IMR-90 (cell line): Measurements from ENCODE around the gene FRMD5. TPM values are rescaled to one million over a fixed set of nuclear protein-coding genes. Genes with fewer than 3 reads are reported as not detected.

Experiments
- ATAC-seq: fragments of 200-7000 bp; cut with Tn5 transposase; 2 replicates; pipeline ENCODE4 v1.9.1; 2020; ENCODE audit warnings: low read depth, mild to moderate bottlenecking, moderate library complexity
- BruUV-seq: library from RNA; stranded (reverse); fragments of 400-500 nt; replicated peaks from 2 replicates; lab custom pipeline; 2021; lab: Mats Ljungman, UMichigan
- CTCF ChIA-PET: fragments of 300-600 bp; formaldehyde crosslinking; extraction: SDS; loops from one replicate; lab custom pipeline; 2021; ENCODE audit warnings: antibody characterized with exemption; lab: Yijun Ruan, JAX
- POLR2A ChIA-PET: fragments of 300-600 bp; sonication (Branson Sonifier 250); formaldehyde crosslinking; loops from one replicate; lab custom pipeline; 2022; ENCODE audit warnings: antibody characterized with exemption; ENCODE audit not compliant: unreplicated experiment; lab: Charles Lee
- DNase-seq: peaks from one replicate; pipeline ENCODE4 v3.0.0; 2013
- H2AFZ ChIP-seq: replicated peaks from 2 replicates; pipeline ENCODE3; 2013; ENCODE audit warnings: low read length, mild to moderate bottlenecking; ENCODE audit not compliant: poor library complexity
- H2AK5ac ChIP-seq: 2 replicates; pipeline ENCODE4 v1.6.1; 2013; ENCODE audit warnings: low read depth, low read length, inconsistent platforms
- H2AK9ac ChIP-seq: replicated peaks from 2 replicates; pipeline ENCODE3; 2013; ENCODE audit warnings: mild to moderate bottlenecking, low read depth, low read length, moderate library complexity; ENCODE audit not compliant: poor library complexity
- H2BK120ac ChIP-seq: 2 replicates; pipeline ENCODE4 v1.6.1; 2013; ENCODE audit warnings: low read depth, low read length, inconsistent platforms
- H2BK15ac ChIP-seq: 3 replicates; pipeline ENCODE4 v1.6.1; 2013; ENCODE audit warnings: low read depth, low read length, inconsistent platforms
- H2BK20ac ChIP-seq: 2 replicates; pipeline ENCODE4 v1.6.1; 2013; ENCODE audit warnings: low read depth, mild to moderate bottlenecking, inconsistent platforms, low read length, moderate library complexity
- H2BK5ac ChIP-seq: 2 replicates; pipeline ENCODE4 v1.6.1; 2013; ENCODE audit warnings: mild to moderate bottlenecking, low read depth, low read length, inconsistent platforms; ENCODE audit not compliant: poor library complexity, severe bottlenecking
- H3K14ac ChIP-seq: replicated peaks from 2 replicates; pipeline ENCODE4 v1.6.1; 2013; ENCODE audit warnings: low read depth, low read length, inconsistent platforms
- H3K18ac ChIP-seq: 2 replicates; pipeline ENCODE4 v1.6.1; 2013; ENCODE audit warnings: low read depth, low read length, control low read depth
- H3K23ac ChIP-seq: 2 replicates; pipeline ENCODE4 v1.6.1; 2013; ENCODE audit warnings: low read depth, low read length, inconsistent platforms
- H3K27ac ChIP-seq: 2 replicates; pipeline ENCODE4 v1.5.1; 2013; ENCODE audit warnings: mild to moderate bottlenecking, control low read depth, low read length; ENCODE audit not compliant: insufficient read depth
- H3K27me3 ChIP-seq: 2 replicates; pipeline ENCODE4 v1.6.1; 2013; ENCODE audit warnings: low read length; ENCODE audit not compliant: control insufficient read depth, insufficient read depth
- H3K36me3 ChIP-seq: 2 replicates; pipeline ENCODE4 v1.6.1; 2013; ENCODE audit warnings: low read length, mixed read lengths; ENCODE audit not compliant: control insufficient read depth, insufficient read depth
- H3K4ac ChIP-seq: 2 replicates; pipeline ENCODE4 v1.6.1; 2013; ENCODE audit warnings: low read depth, low read length, inconsistent platforms
- H3K4me1 ChIP-seq: 2 replicates; pipeline ENCODE4 v1.6.1; 2013; ENCODE audit warnings: low read length, mixed read lengths; ENCODE audit not compliant: control insufficient read depth, insufficient read depth
- H3K4me2 ChIP-seq: 2 replicates; pipeline ENCODE4 v1.6.1; 2013; ENCODE audit warnings: low read depth, mild to moderate bottlenecking, control low read depth, low read length, moderate library complexity
- H3K4me3 ChIP-seq: 2 replicates; pipeline ENCODE4 v1.5.1; 2013; ENCODE audit warnings: low read depth, mild to moderate bottlenecking, control low read depth, low read length, moderate library complexity; ENCODE audit not compliant: insufficient read depth
- H3K56ac ChIP-seq: 2 replicates; pipeline ENCODE4 v1.6.1; 2013; ENCODE audit warnings: low read length, inconsistent platforms; ENCODE audit not compliant: insufficient read depth; ENCODE audit errors: extremely low read depth
- H3K79me1 ChIP-seq, 2 experiments: 2 replicates each; pipeline ENCODE4 v1.6.1; 2013; ENCODE audit warnings: low read length in 2 of 2, inconsistent platforms in 1 of 2, low read depth in 1 of 2
- H3K9ac ChIP-seq: 2 replicates; pipeline ENCODE4 v1.6.1; 2013; ENCODE audit warnings: low read depth, low read length, control low read depth
- H3K9me1 ChIP-seq: 2 replicates; pipeline ENCODE4 v1.6.1; 2013; ENCODE audit warnings: low read length, inconsistent platforms; ENCODE audit not compliant: insufficient read depth
- H3K9me3 ChIP-seq: 2 replicates; pipeline ENCODE4 v1.6.1; 2013; ENCODE audit warnings: low read length; ENCODE audit not compliant: control insufficient read depth, insufficient read depth
- H4K20me1 ChIP-seq: 2 replicates; pipeline ENCODE4 v1.6.1; 2013; ENCODE audit warnings: low read length, inconsistent platforms; ENCODE audit not compliant: insufficient read depth
- H4K5ac ChIP-seq: 2 replicates; pipeline ENCODE4 v1.6.1; 2013; ENCODE audit warnings: mild to moderate bottlenecking, low read depth, low read length, control low read depth
- H4K8ac ChIP-seq, 2 experiments: 2 replicates each; pipeline ENCODE4 v1.6.1; 2013; ENCODE audit warnings: low read depth in 2 of 2, low read length in 2 of 2, control low read depth in 1 of 2, inconsistent platforms in 1 of 2
- H4K91ac ChIP-seq: 2 replicates; pipeline ENCODE4 v1.6.1; 2013; ENCODE audit warnings: low read depth, low read length, inconsistent platforms; ENCODE audit not compliant: insufficient read depth
- BHLHE40 ChIP-seq: fragments of 150-350 bp; IDR thresholded peaks from 2 replicates; pipeline ENCODE4 v1.6.1; 2016; ENCODE audit warnings: mild to moderate bottlenecking, low read depth, low read length
- CEBPB ChIP-seq: IDR thresholded peaks from 2 replicates; pipeline ENCODE4 v1.6.1; 2012; ENCODE audit warnings: low read depth, low read length, improper control_type of control experiment
- CHD1 ChIP-seq: IDR thresholded peaks from 2 replicates; pipeline ENCODE4 v1.6.1; 2012; ENCODE audit warnings: low read depth, low read length, improper control_type of control experiment
- NFE2L2 ChIP-seq: fragments of 150-350 bp; IDR thresholded peaks from 2 replicates; pipeline ENCODE4 v1.6.1; 2016; ENCODE audit warnings: low read depth, mild to moderate bottlenecking, low read length
- POLR2A ChIP-seq: IDR thresholded peaks from 2 replicates; pipeline ENCODE4 v1.6.1; 2012; ENCODE audit warnings: mild to moderate bottlenecking, low read depth, low read length
- RFX5 ChIP-seq: IDR thresholded peaks from 2 replicates; pipeline ENCODE4 v1.8.0; 2012; ENCODE audit warnings: low read depth, mild to moderate bottlenecking, low read length, moderate library complexity
- SMC3 ChIP-seq: fragments of 150-350 bp; IDR thresholded peaks from 2 replicates; pipeline ENCODE4 v1.6.1; 2016; ENCODE audit warnings: low read depth, mild to moderate bottlenecking, antibody characterized with exemption, low read length, moderate library complexity
- WGBS, 2 experiments: methylation state at CpG; one replicate each; pipeline versions ENCODE4 v1.1.5 to v1.1.7; 2013; ENCODE audit warnings: missing lambda C conversion rate in 2 of 2; ENCODE audit not compliant: insufficient read length in 1 of 2; ENCODE audit errors: extremely low coverage in 2 of 2; 5-methylcytosine and 5-hydroxymethylcytosine counted together
- dilution Hi-C: fragments of 300-500 bp; cut with HindIII; formaldehyde crosslinking; loops from one replicate; pipeline ENCODE4 v1.14.3; 2018; ENCODE audit warnings: low sequenced_read_pairs; ENCODE audit not compliant: unreplicated experiment
- in situ Hi-C: fragments of 300-500 bp; cut with MboI; formaldehyde crosslinking; loops from 3 replicates; pipeline ENCODE4 v1.14.3; 2019; ENCODE audit warnings: low sequenced_read_pairs, inconsistent platforms, mixed read lengths
- intact Hi-C: fragments of 100-400 bp; cut with micrococcal nuclease; formaldehyde crosslinking; loops from 2 replicates; pipeline ENCODE4 v1.10.0; 2022
- polyA plus RNA-seq, 3 experiments: library from polyadenylated mRNA; depleted of rRNA; stranded (reverse); fragments of >200 nt; gene quantifications; 2 replicates each; pipeline ENCODE4 v1.2.3, GENCODE V29; 2012; ENCODE audit warnings: low replicate concordance in 1 of 3
- total RNA-seq: library from RNA; depleted of rRNA; stranded (reverse); fragments of >200 nt; gene quantifications from 2 replicates; pipeline ENCODE4 v1.2.3, GENCODE V29; 2012
- TF ChIP-seq, protein P1 (sequence below): fragments of 150-350 bp; IDR thresholded peaks from 2 replicates; pipeline ENCODE4 v1.6.1; 2016; ENCODE audit warnings: low read depth, mild to moderate bottlenecking, low read length, moderate library complexity, borderline replicate concordance
- TF ChIP-seq, protein P2 (sequence below): conservative IDR thresholded peaks from 2 replicates; pipeline ENCODE4 v1.5.1; 2012; ENCODE audit warnings: mild to moderate bottlenecking, low read depth, low read length, improper control_type of control experiment

Gene FRMD5
- total and polyA plus RNA-seq, 2 of the 4 experiments (the other 2 are of a cell fraction), result 4.1 to 5.4 TPM

- Histone ChIP-seq H3K4me1 (peaks cover 6% of the 10 kb centered on the region), H2BK20ac (no peak overlapping the region), H3K9ac (no peak overlapping the region), H2AK9ac (no peak overlapping the region), H3K79me1 (0 out of 4 replicates have a peak, but pooled peaks cover 0 to 2% of the 10 kb centered on the region in 2 experiments), H3K56ac (no peak overlapping the region), H4K5ac (no peak overlapping the region), H3K4me3 (no peak overlapping the region), H2BK120ac (no peak overlapping the region), H3K9me1 (no peaks in the 10 kb centered on the region), H3K4ac (no peak overlapping the region), H3K36me3 (no peaks in the 10 kb centered on the region), H3K27me3 (0 out of 2 replicates have a peak, but pooled peaks cover 1% of the 10 kb centered on the region), H3K14ac (no peak overlapping the region), H3K18ac (no peak overlapping the region), H3K23ac (no peak overlapping the region), H2BK15ac (no peak overlapping the region), H2AK5ac (no peak overlapping the region), H3K27ac (no peak overlapping the region), H2AFZ (no peak overlapping the region), H2BK5ac (no peak overlapping the region), H4K91ac (no peak overlapping the region), H4K20me1 (no peaks in the 10 kb centered on the region), H4K8ac (no peak overlapping the region), H3K4me2 (no peak overlapping the region), H3K9me3 (no peaks in the 10 kb centered on the region)
- no peak for TF ChIP-seq RFX5
- TF ChIP-seq POLR2A, result no peak
- no peak for TF ChIP-seq SMC3
- TF ChIP-seq CHD1, result no peak
- TF ChIP-seq NFE2L2, result no peak
- TF ChIP-seq, protein P1, sequence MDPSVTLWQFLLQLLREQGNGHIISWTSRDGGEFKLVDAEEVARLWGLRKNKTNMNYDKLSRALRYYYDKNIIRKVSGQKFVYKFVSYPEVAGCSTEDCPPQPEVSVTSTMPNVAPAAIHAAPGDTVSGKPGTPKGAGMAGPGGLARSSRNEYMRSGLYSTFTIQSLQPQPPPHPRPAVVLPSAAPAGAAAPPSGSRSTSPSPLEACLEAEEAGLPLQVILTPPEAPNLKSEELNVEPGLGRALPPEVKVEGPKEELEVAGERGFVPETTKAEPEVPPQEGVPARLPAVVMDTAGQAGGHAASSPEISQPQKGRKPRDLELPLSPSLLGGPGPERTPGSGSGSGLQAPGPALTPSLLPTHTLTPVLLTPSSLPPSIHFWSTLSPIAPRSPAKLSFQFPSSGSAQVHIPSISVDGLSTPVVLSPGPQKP, result no peak
- TF ChIP-seq, protein P2, sequence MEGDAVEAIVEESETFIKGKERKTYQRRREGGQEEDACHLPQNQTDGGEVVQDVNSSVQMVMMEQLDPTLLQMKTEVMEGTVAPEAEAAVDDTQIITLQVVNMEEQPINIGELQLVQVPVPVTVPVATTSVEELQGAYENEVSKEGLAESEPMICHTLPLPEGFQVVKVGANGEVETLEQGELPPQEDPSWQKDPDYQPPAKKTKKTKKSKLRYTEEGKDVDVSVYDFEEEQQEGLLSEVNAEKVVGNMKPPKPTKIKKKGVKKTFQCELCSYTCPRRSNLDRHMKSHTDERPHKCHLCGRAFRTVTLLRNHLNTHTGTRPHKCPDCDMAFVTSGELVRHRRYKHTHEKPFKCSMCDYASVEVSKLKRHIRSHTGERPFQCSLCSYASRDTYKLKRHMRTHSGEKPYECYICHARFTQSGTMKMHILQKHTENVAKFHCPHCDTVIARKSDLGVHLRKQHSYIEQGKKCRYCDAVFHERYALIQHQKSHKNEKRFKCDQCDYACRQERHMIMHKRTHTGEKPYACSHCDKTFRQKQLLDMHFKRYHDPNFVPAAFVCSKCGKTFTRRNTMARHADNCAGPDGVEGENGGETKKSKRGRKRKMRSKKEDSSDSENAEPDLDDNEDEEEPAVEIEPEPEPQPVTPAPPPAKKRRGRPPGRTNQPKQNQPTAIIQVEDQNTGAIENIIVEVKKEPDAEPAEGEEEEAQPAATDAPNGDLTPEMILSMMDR, result no peak
- TF ChIP-seq BHLHE40, result no peak
- no peak for TF ChIP-seq CEBPB
- no TSS peak for BruUV-seq
- CTCF ChIA-PET, result no interaction called here
- WGBS, 2 experiments, result 17% methylated on average over 1 of the region's 5 CpGs; no CpG with 5 or more reads in 1 of the 2 experiments
- dilution Hi-C loops, result no loop called here
- in situ Hi-C loops, result no loop called here
- DNase-seq, result no peak
- POLR2A ChIA-PET, result interaction anchor here (0.7 kb wide), 1 partner anchor 15 kb away, joined by 3 read pairs; no protein-coding TSS in a partner anchor
- intact Hi-C loops, result no loop called here
- no peak for ATAC-seq
These were observed 183.7 kb downstream of the FRMD5 start for GRCh38 chr15:44011238-44011854.
